H54 (cell line): ENCODE results near the gene CCL18.
A peak's percentile ranks its signal among the peaks of the same experiment; 100 is the strongest.
"Not testable (repeated sequence)": the region's sequence is repeated elsewhere in the genome, so short reads cannot be mapped to it uniquely, and the experiment has no call there.

Experiments
- DNase-seq: peaks from one replicate; pipeline ENCODE4 v3.0.0; 2011; ENCODE audit warnings: low spot score, mixed read lengths; ENCODE audit not compliant: insufficient read length
- FAIRE-seq: peaks from 3 replicates; lab custom pipeline; 2011; peaks lifted over from hg19 to GRCh38; lab: Jason Lieb, UNC
- POLR2A ChIP-seq: IDR thresholded peaks from 2 replicates; pipeline ENCODE4 v1.6.1; 2011; ENCODE audit warnings: low read depth, mild to moderate bottlenecking, low read length

The CCL18 gene

DNA sequence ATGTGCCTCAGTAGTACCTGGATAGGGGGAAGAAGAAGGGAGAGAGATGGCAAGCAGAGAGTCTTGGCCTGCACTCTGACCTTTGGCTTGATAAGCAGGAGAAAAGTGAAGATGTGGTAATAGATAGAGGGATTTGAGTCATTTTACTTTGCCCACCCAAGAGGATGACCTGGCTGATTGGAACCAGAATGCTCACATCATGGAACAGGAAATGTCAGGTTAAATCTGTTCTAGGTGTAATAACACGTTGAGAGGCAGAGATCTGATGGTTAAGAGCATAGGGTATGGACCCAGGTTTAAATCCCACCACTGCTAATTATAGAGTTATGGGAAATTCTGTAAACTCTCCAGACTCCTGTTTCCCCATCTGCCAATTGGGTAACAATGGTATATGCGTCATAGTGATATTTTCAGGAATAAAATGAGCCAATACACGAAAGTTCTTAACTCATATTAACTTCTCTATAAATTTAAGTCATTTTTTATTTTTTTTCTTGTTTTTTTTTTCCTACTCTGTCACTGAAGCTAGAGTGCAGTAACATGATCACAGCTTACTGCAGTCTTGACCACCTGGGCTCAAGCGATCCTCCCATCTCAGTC is 8.1 kb upstream of the CCL18 start:
- no peak for TF ChIP-seq POLR2A
- FAIRE-seq (no peak), DNase-seq (no peak)

- DNase-seq (no peak), FAIRE-seq (no peak)
- TF ChIP-seq POLR2A = no peak
These were observed 6.2 kb upstream of the CCL18 start for GRCh38 chr17:36057911-36058310.

GRCh38 chr17:36059406-36059805 is 4.7 kb upstream of the CCL18 start:
- FAIRE-seq = no peak
- no peak for DNase-seq
- no peak for TF ChIP-seq POLR2A

- no peak for FAIRE-seq
- DNase-seq = no peak
- TF ChIP-seq POLR2A = no peak
These were observed 3.3 kb upstream of the CCL18 start for GRCh38 chr17:36060816-36061215.

GRCh38 chr17:36066365-36066985 is 2.4 kb downstream of the CCL18 start:
- FAIRE-seq (no peak), DNase-seq (no peak)
- TF ChIP-seq POLR2A = no peak

DNA sequence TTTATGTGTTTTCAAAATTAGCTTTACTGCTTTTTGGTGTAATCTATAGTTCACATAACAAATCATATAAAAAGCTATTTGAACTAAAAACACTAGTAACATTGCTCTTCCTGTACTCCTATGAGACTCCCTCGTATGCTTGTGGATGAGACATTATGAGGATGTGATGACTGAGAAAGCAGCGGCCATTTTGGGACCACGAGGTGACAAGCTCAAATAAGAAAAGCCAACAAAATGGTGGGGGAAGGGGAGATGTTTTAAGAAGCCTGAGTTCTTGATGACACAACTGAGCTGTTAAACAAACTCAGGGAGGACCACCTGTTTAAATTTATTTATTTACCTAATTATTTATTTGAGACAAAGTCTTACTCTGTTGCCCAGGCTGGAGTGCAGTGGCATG is 4.5 kb downstream of the CCL18 start:
- DNase-seq (no peak), FAIRE-seq (no peak)
- TF ChIP-seq POLR2A = no peak

DNA sequence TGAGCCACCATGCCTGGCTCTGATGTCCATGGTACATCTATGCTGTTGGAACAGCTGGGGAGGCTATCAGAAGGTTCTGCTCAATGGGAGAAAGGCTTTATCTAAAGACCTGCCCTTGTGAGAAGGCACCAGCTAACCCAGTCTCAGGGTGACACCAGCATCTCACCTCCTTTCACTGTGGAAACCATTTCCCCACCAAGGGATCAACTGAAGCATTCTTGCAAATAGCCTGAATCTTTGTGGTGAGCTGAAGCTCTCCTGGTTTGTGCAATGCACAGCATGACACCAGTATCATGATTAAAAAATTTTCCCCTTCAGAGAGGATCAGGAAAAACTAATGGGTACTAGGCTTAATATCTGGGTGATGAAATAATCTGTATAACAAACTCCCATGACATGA is 5.1 kb downstream of the CCL18 start:
- FAIRE-seq = no peak
- no peak for TF ChIP-seq POLR2A

DNA sequence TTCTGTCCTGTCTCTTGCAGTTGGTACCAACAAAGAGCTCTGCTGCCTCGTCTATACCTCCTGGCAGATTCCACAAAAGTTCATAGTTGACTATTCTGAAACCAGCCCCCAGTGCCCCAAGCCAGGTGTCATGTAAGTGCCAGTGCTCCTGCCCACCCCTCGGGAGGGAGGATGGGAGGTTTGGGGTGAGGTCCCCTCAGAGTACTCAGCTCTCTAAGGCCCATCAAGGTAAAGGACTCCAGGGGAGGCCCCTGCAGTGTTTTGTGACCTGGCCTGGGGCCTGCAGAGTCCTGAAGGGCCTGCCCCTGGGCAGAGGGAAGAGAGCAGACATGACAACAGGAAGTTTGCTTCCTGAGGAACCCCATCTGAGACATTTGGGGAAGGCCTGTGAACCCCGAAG is 6.4 kb downstream of the CCL18 start:
- DNase-seq (no peak), FAIRE-seq (no peak)
- TF ChIP-seq POLR2A = no peak

More for the DNA sequence above, 5.1 kb downstream of the CCL18 start:
- DNase-seq = no peak

- DNase-seq (no peak), FAIRE-seq (no peak)
- TF ChIP-seq POLR2A = no peak
These were observed 7.7 kb downstream of the CCL18 start for GRCh38 chr17:36071751-36072150.

GRCh38 chr17:36072431-36073121 is 8.5 kb downstream of the CCL18 start:
- FAIRE-seq (no peak), DNase-seq (peak; percentile 23)
- no peak for TF ChIP-seq POLR2A

DNA sequence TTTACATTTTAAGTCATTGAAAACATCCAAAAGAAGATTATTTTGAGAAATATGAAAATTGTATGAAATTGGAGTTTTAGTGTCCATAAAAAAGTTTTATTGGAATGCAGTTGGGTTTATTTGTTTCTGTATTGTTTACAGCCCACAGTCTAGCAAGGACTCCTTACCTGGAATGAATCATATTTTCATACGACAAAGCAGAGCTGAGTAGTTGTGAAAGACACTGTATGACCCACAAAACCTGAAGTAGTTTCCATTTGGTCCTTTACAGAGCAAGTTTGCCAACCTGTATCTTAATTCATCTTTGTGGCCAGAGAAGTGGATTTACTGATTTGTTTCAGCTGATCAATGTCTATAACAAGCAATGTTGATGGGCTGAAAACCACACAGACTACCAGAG is 10.3 kb downstream of the CCL18 start:
- FAIRE-seq = no peak

GRCh38 chr17:36081681-36082471 is 17.8 kb downstream of the CCL18 start:
- not testable (repeated sequence) for FAIRE-seq, DNase-seq

More for the DNA sequence above, 10.3 kb downstream of the CCL18 start:
- DNase-seq = no peak
- TF ChIP-seq POLR2A = no peak

DNA sequence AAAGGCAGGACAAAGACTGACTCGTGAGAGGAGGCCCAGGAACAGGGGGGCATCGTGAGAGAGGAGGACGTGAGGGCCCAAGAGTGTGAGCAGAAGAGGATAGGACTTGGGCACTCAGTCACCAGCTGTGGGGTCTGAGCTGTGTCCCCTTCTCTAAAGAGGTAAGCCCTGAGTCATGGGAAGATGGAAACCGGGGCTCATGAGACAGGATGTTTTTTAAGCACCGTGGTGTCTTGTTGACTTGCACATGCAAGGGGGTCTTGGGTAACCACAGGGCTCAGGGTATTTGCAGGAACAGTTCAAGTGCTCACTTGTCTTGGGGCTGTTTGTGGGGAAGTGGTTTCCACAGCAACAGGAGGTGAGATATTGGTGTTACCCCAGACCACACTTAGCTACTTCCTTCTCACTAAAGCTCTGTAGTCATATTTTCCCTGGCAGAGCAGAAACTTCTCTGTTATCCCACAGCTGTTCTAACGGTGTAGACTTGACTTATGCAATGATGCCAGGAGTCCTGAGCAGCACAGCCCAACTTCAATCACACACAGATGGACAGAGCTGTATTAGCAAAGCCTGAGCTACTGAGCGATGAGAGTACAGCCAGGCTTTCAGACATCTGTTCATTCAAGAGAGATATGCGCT is 18.5 kb downstream of the CCL18 start:
- not testable (repeated sequence) for DNase-seq, FAIRE-seq

- not testable (repeated sequence) for DNase-seq, FAIRE-seq
These were observed 19.6 kb downstream of the CCL18 start for GRCh38 chr17:36083691-36084090.
